NCI-H510A treated with DMSO at 0.1 percent for 48 hours (cell line): ENCODE data around the gene HS6ST1.

Experiments
- DNase-seq: peaks from one replicate; lab custom pipeline; 2025; lab: John Stamatoyannopoulos, UW

Gene HS6ST1

GRCh38 chr2:128298846-128299507, 19.7 kb downstream of the HS6ST1 start:
- no peak for DNase-seq

- no peak for DNase-seq
Measured at GRCh38 chr2:128298286-128298685, 20.4 kb downstream of the HS6ST1 start.

- no peak for DNase-seq
Measured at GRCh38 chr2:128293870-128294455, 24.7 kb downstream of the HS6ST1 start.

GRCh38 chr2:128293426-128293755, 25.3 kb downstream of the HS6ST1 start:
- DNase-seq, result no peak

- DNase-seq, result no peak
Measured at GRCh38 chr2:128292599-128293425, 25.9 kb downstream of the HS6ST1 start.

- no peak for DNase-seq
Measured at GRCh38 chr2:128291844-128292598, 26.6 kb downstream of the HS6ST1 start.

- no peak for DNase-seq
Measured at GRCh38 chr2:128291161-128291843, 27.4 kb downstream of the HS6ST1 start.

GRCh38 chr2:128290356-128290755, 28.3 kb downstream of the HS6ST1 start:
- no peak for DNase-seq

- no peak for DNase-seq
Measured at GRCh38 chr2:128289439-128289838, 29.2 kb downstream of the HS6ST1 start.

GRCh38 chr2:128288781-128289180, 29.9 kb downstream of the HS6ST1 start:
- no peak for DNase-seq

- no peak for DNase-seq
Measured at GRCh38 chr2:128287780-128288735, 30.6 kb downstream of the HS6ST1 start.

GRCh38 chr2:128286905-128287779, 31.5 kb downstream of the HS6ST1 start:
- DNase-seq, result no peak

GRCh38 chr2:128286011-128286721, 32.5 kb downstream of the HS6ST1 start:
- no peak for DNase-seq

- no peak for DNase-seq
Measured at GRCh38 chr2:128285329-128285931, 33.2 kb downstream of the HS6ST1 start.

GRCh38 chr2:128284841-128285240, 33.8 kb downstream of the HS6ST1 start:
- DNase-seq, result no peak

GRCh38 chr2:128284037-128284441, 34.6 kb downstream of the HS6ST1 start:
- no peak for DNase-seq

- no peak for DNase-seq
Measured at GRCh38 chr2:128282976-128283810, 35.5 kb downstream of the HS6ST1 start.
